RWPE1 (cell line): ENCODE measurements around the gene CD40LG.

Experiments used
- CTCF ChIA-PET: fragments of 350-600 bp; sonication (Branson Sonifier 250); formaldehyde crosslinking; extraction: SDS; loops from one replicate; lab custom pipeline; 2021; lab: Yijun Ruan, JAX
- POLR2A ChIA-PET: fragments of 400-600 bp; formaldehyde crosslinking; extraction: SDS; loops from one replicate; lab custom pipeline; 2020; ENCODE audit warnings: antibody characterized with exemption; ENCODE audit not compliant: low non-redundant PET; lab: Yijun Ruan, JAX
- DNase-seq: peaks from one replicate; pipeline ENCODE4 v3.0.0; 2012; ENCODE audit warnings: low spot score
- H3K27ac ChIP-seq: fragments of 450-650 bp; 2 replicates; pipeline ENCODE4 v1.5.1; 2017
- TF ChIP-seq, protein P1 (sequence below): fragments of 450-650 bp; conservative IDR thresholded peaks from 2 replicates; pipeline ENCODE4 v1.5.1; 2017; ENCODE audit warnings: low read depth, mild to moderate bottlenecking

CD40LG gene

DNA sequence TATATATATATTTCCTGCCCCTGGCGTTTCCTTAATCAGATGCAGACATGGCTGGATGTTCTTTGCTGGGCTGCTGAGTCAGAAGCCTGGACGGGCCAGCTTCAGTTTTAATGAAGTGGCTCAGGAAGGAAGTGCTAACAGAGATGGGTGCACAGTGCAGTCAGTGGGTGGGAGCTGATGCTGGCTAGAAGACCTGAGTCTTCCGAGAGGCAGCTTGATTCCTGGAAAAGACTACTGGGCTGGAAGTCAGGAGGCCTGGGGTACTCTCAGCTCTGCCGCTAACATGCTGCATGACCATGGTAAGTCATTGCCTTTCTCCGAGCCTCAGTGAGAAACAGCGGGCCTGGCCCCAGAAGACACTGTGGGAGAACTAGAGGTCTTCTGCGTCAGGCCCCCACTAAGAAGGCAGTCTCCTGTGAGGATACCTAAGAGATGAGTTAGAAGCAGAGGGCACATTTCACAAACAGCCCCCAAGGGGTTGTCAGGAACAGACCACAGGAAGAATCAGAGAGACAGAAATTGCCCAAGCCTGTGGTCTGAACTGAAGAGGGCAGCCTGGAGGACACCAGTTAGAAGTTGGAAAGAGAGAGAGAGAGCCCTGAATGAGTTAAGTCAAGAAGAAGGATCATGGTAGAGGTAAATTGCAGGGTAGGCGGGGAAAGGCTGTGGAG lies 8.3 kb upstream of the CD40LG start:
- TF ChIP-seq, protein P1, sequence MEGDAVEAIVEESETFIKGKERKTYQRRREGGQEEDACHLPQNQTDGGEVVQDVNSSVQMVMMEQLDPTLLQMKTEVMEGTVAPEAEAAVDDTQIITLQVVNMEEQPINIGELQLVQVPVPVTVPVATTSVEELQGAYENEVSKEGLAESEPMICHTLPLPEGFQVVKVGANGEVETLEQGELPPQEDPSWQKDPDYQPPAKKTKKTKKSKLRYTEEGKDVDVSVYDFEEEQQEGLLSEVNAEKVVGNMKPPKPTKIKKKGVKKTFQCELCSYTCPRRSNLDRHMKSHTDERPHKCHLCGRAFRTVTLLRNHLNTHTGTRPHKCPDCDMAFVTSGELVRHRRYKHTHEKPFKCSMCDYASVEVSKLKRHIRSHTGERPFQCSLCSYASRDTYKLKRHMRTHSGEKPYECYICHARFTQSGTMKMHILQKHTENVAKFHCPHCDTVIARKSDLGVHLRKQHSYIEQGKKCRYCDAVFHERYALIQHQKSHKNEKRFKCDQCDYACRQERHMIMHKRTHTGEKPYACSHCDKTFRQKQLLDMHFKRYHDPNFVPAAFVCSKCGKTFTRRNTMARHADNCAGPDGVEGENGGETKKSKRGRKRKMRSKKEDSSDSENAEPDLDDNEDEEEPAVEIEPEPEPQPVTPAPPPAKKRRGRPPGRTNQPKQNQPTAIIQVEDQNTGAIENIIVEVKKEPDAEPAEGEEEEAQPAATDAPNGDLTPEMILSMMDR: no peak
- no peak overlapping the region for H3K27ac ChIP-seq
- ChIA-PET CTCF (no interaction called here), POLR2A (no interaction called here)
- no peak for DNase-seq

DNA sequence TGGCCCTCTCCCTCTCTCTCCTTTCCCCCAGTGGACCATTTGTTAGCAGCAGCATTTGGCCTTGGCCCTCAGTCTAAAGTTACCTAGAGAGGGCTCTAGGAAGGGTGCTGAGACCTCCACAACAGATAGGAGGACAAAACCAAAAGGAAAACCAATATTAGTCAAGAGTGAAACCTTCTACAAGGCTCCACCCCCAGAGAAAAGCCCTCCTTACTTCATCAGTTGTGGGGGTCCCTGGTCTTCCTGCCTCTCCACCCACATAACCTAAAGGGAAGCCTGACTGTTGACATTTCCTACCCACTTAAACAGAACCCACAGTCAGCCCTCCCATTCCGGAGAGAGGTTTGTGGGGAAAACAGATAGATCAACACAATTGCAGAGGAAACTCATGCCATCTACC lies 4.7 kb upstream of the CD40LG start:
- no peak for DNase-seq
- no peak overlapping the region for H3K27ac ChIP-seq
- POLR2A ChIA-PET: no interaction called here
- TF ChIP-seq, protein P1: no peak
- CTCF ChIA-PET: no interaction called here

DNA sequence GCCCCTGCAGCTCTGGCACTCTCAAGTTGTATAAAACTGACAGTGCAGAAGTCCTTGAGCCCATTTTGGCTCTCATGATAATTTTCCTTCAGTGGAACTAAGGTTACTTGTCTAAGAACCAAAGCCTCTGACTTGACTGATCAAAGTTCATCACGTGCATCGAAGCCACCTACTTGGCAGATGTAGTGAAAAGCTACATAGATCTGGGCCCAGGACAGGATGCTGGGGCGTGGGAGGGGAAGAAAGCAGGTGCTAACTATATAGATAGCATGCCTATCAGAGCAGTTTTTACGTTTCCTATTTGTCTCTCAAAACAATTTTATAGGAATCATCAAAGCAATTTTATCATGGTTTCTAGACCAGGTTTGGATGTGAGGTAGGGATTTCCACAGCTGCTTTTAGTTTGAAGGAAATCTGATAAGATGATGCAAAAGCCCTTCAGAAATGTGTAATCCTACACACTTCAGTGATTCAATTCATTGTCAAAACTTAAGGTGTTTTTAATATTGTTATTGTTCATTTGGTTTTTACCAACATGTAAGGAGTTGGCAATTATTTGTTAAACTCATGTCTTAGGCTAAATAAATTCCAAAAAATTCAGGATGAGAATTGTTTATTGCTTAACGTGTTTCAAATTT lies 1.2 kb upstream of the CD40LG start:
- TF ChIP-seq, protein P1: no peak
- ChIA-PET POLR2A (no interaction called here), CTCF (no interaction called here)
- no peak overlapping the region for H3K27ac ChIP-seq
- no peak for DNase-seq

DNA sequence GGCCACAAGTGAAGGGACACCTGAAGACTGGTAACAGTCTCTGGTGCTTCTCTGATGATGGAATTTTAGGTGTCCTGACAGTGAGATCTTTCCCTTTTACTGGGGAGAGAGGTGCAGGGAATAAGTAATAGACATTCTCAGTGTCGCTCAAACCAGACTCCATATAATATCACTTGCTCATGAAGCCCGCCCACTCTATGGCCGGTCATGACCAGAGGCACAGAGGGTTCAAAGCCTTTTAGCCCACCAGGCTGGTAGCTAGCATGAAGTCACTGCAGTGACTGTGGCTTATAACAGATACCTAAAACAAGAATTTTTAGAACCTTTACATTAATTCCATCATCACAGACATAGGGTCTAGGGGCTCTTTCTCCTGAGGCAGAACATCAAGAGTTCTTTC lies 2.9 kb downstream of the CD40LG start:
- H3K27ac ChIP-seq: no peak overlapping the region
- POLR2A ChIA-PET: no interaction called here
- CTCF ChIA-PET: interaction anchor here (0.7 kb wide), 1 partner anchor 109 kb away, joined by 3 read pairs; no protein-coding TSS in a partner anchor
- no peak for DNase-seq
- TF ChIP-seq, protein P1: no peak

DNA sequence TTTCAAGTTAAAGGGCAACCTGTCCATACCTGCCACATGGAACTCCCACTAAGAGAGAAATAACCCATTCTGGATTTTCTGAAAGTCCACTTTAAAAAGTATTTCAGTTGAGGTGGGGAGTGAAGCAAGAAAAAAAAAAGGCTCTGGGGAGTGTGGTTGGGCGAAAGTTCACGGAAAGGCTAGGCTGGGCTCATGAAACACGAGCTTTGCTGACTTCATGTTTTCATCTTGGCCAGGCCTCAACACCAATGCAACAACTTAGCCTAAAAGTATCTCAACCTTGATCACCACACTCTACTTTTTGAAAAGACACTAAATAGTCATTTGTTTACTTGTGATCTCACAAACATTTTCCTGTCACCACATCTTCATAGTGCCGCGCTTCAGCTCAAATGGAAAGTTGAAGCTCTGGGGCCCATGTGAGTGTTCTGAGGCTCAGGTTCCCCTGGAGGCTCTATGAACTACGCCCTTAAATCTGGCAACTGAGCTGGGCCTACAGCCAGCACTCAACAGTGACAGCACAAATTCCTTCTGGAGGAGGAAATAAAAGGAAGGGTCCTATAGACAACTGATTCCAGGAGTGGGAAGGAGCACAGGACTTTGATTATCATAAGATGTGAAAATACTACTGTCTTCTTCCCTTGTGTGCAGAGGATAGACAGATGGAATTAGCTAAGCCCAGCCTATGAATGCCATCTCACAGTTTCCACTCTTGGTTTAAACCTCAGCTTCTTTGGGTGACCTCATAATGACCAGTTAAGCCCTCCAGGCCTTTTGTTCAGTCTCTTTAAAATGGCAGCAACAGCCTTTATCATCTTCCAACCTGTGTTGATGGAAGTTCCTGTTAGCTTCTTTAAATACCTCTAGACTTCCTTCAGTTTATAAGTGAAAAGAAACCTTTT lies 5.1 kb downstream of the CD40LG start:
- CTCF ChIA-PET: no interaction called here
- POLR2A ChIA-PET: no interaction called here
- no peak overlapping the region for H3K27ac ChIP-seq
- TF ChIP-seq, protein P1: no peak
- no peak for DNase-seq

DNA sequence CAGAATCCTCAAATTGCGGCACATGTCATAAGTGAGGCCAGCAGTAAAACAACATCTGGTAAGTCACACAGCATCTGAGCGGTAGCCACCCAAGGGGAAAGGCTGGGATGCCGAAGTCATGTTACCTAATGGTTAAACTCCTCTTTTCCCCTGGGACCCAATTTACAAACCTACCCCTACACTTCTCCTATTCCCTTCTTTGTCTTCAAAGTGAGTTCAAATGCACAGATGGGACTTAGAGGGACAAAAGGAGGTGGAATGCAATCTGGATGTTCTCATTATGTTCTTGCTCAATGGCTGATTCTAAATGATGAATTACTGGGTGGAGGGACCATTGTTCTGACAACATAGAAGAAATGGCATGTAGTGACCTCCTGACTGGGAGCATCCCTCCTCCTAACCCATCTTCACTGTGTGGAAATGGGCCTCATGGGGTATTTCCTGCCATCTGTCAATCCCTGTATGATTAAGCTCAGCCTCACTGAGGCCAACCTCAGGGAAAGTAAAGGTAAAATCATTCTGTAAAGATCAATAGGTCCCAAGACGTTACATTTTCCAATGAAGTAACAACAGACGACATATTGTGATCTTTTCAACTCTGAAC lies 8.5 kb downstream of the CD40LG start:
- no peak overlapping the region for H3K27ac ChIP-seq
- TF ChIP-seq, protein P1: no peak
- ChIA-PET CTCF (no interaction called here), POLR2A (no interaction called here)
- no peak for DNase-seq
